WTC11 (cell line): ENCODE measurements around the gene RNF145.

Experiments used
- ATF2 ChIP-seq: sonication (generic); formaldehyde crosslinking; IDR thresholded peaks from 2 replicates; pipeline ENCODE4 v1.8.1; 2022; ENCODE audit warnings: low read depth, missing genetic modification reagents, borderline replicate concordance
- NR2C2 ChIP-seq: sonication (generic); formaldehyde crosslinking; IDR thresholded peaks from 2 replicates; pipeline ENCODE4 v1.8.0; 2022; ENCODE audit warnings: mild to moderate bottlenecking, missing genetic modification reagents
- ZNF396 ChIP-seq: fragments of 250-450 bp; sonication (Bioruptor Pico); IDR thresholded peaks from 2 replicates; pipeline ENCODE4 v1.8.0; 2021; ENCODE audit warnings: mild to moderate bottlenecking, moderate library complexity, borderline replicate concordance
- TF ChIP-seq, protein P1 (sequence below): fragments of 200-600 bp; IDR thresholded peaks from 2 replicates; pipeline ENCODE4 v1.8.0; 2022; ENCODE audit warnings: antibody characterized with exemption
- TF ChIP-seq, protein P2 (sequence below): sonication (generic); formaldehyde crosslinking; IDR thresholded peaks from 2 replicates; pipeline ENCODE4 v1.8.1; 2023; ENCODE audit warnings: mild to moderate bottlenecking, missing genetic modification reagents, moderate library complexity

DNA sequence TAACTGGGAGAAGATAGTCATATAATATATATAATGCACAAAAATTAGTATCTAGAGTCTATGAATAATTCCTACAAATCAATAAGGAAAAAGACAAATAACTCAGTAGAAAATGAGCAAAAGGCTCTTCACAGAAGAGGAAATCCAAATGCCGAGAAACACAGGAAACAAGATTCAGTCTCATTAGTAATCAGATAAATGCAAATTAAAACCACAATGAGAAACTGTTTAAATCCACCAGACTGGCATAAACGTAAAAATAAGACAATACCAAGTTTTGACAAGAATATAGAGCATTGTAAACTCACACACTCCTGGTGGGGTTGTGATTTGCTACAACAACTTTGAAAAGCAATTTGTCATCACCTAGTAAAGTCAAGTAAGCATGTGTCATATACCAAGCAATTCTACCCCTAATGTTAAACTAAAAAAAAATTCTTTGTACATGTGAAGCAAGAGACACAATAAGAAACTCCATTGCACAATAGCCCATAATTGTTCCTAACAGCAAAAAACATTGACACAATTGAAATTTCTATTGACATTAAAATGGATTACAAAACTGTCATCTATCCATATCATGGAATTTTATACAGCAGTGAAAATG lies 32.7 kb upstream of the RNF145 start:
- TF ChIP-seq, protein P1, sequence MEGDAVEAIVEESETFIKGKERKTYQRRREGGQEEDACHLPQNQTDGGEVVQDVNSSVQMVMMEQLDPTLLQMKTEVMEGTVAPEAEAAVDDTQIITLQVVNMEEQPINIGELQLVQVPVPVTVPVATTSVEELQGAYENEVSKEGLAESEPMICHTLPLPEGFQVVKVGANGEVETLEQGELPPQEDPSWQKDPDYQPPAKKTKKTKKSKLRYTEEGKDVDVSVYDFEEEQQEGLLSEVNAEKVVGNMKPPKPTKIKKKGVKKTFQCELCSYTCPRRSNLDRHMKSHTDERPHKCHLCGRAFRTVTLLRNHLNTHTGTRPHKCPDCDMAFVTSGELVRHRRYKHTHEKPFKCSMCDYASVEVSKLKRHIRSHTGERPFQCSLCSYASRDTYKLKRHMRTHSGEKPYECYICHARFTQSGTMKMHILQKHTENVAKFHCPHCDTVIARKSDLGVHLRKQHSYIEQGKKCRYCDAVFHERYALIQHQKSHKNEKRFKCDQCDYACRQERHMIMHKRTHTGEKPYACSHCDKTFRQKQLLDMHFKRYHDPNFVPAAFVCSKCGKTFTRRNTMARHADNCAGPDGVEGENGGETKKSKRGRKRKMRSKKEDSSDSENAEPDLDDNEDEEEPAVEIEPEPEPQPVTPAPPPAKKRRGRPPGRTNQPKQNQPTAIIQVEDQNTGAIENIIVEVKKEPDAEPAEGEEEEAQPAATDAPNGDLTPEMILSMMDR, result no peak
- TF ChIP-seq ZNF396 (CRISPR knock-in tag) (no peak), NR2C2 (CRISPR knock-in tag) (no peak), ATF2 (CRISPR knock-in tag) (no peak)
- TF ChIP-seq, protein P2, sequence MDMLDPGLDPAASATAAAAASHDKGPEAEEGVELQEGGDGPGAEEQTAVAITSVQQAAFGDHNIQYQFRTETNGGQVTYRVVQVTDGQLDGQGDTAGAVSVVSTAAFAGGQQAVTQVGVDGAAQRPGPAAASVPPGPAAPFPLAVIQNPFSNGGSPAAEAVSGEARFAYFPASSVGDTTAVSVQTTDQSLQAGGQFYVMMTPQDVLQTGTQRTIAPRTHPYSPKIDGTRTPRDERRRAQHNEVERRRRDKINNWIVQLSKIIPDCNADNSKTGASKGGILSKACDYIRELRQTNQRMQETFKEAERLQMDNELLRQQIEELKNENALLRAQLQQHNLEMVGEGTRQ, result no peak
